K562 (cell line): ENCODE measurements around the gene TAF9B. TPM values are rescaled to one million over a fixed set of nuclear protein-coding genes. Genes with fewer than 3 reads are reported as not detected.
A peak's percentile ranks its signal among the peaks of the same experiment; 100 is the strongest.

Experiments
- FOXK2 ChIP-seq, 2 experiments: fragments of 450-650 bp; IDR thresholded peaks in 1 of 2; conservative IDR thresholded peaks in 1 of 2; 2 replicates each; pipeline ENCODE4 v1.6.1; 2016; ENCODE audit warnings: low read depth in 2 of 2, mild to moderate bottlenecking in 1 of 2
- GATAD2B ChIP-seq: fragments of 450-650 bp; IDR thresholded peaks from 2 replicates; pipeline ENCODE4 v1.6.1; 2017; ENCODE audit warnings: mild to moderate bottlenecking, borderline replicate concordance
- KDM4B ChIP-seq, 2 experiments: fragments of 450-650 bp in 1 of 2; sonication (generic) in 1 of 2; IDR thresholded peaks; 2 replicates each; pipeline ENCODE4 v1.6.1; 2016 to 2017; ENCODE audit warnings: borderline replicate concordance in 2 of 2, antibody characterized with exemption in 1 of 2, low read depth in 1 of 2, mild to moderate bottlenecking in 1 of 2
- MLLT1 ChIP-seq, 2 experiments: fragments of 450-650 bp; IDR thresholded peaks; 2 replicates each; pipeline ENCODE4 v1.6.1; 2016
- NFE2L1 ChIP-seq: fragments of 450-650 bp; IDR thresholded peaks from 2 replicates; pipeline ENCODE4 v1.6.1; 2016; ENCODE audit warnings: missing genetic modification characterization, low read depth, mild to moderate bottlenecking, missing compliant biosample characterization, moderate library complexity, borderline replicate concordance
- PKNOX1 ChIP-seq: fragments of 450-650 bp; IDR thresholded peaks from 2 replicates; pipeline ENCODE4 v1.6.1; 2016
- SREBF1 ChIP-seq: fragments of 150-350 bp; IDR thresholded peaks from 2 replicates; pipeline ENCODE4 v1.6.1; 2014; ENCODE audit warnings: antibody characterized with exemption, low read depth, low read length, borderline replicate concordance
- STAT5A ChIP-seq: IDR thresholded peaks from 2 replicates; pipeline ENCODE4 v1.6.1; 2012; ENCODE audit warnings: low read length, inconsistent platforms, borderline replicate concordance
- UBTF ChIP-seq, 2 experiments: IDR thresholded peaks; 2 replicates each; pipeline ENCODE4 v1.6.1; 2012; ENCODE audit warnings: improper control_type of control experiment in 2 of 2, low read depth in 2 of 2, low read length in 2 of 2, borderline replicate concordance in 1 of 2
- ZBTB12 ChIP-seq: fragments of 250-450 bp; sonication (Bioruptor Pico); IDR thresholded peaks from 2 replicates; pipeline ENCODE4 v1.4.0; 2020
- ZNF445 ChIP-seq: fragments of 250-450 bp; sonication (Bioruptor Pico); IDR thresholded peaks from 2 replicates; pipeline ENCODE4 v1.4.0; 2020; ENCODE audit warnings: low read depth, mild to moderate bottlenecking, moderate library complexity
- polyA plus RNA-seq, 8 experiments: library from polyadenylated mRNA; depleted of rRNA in 4 of 8; stranded (reverse) in 5 of 8; unstranded in 3 of 8; fragments of >200 nt; fragmentation: Nextera tagmentation in 2 of 8; fragmentation: Illumina TruSeq in 1 of 8; extraction: Ambion mirVana in 2 of 8; extraction: Trizol in 1 of 8; gene quantifications; 2 replicates each; pipeline versions ENCODE4 v1.2.1 to v1.2.3, GENCODE V29; 2011 to 2014; ENCODE audit warnings: inconsistent platforms in 1 of 8, missing spikeins in 1 of 8
- total RNA-seq, 7 experiments: library from RNA; depleted of rRNA in 6 of 7; stranded (reverse); fragments of >200 nt in 6 of 7; fragmentation: Illumina TruSeq in 2 of 7; extraction: Trizol in 2 of 7; gene quantifications; 2 replicates each; pipeline versions ENCODE4 v1.2.1 to v1.2.3, GENCODE V29; 2011 to 2021; ENCODE audit warnings: low replicate concordance in 1 of 7

Gene TAF9B
- total and polyA plus RNA-seq, 9 of the 15 experiments (the other 6 are each of a cell fraction or from before 2014, with no cell fraction given), result 10.9 to 42.1 (median 20.8) TPM

- TF ChIP-seq STAT5A (no peak), MLLT1 (IDR thresholded peaks at IDR 0.05) (peak in 1 of 2 experiments; percentile 21; a peak in 1 of 4 replicates), KDM4B (IDR thresholded peaks at IDR 0.05; ENCODE audit: borderline replicate concordance in 2 of 2, low read depth in 1 of 2) (peak in 1 of 2 experiments; percentile 60; a peak in 1 of 4 replicates), NFE2L1 (tag) (no peak), ZBTB12 (no peak), GATAD2B (no peak), UBTF (IDR thresholded peaks at IDR 0.05; ENCODE audit: borderline replicate concordance in 1 of 2, low read depth in 2 of 2, low read length in 2 of 2) (0 out of 4 replicates have a peak, but pooled peaks of 1 of the 2 experiments have one; percentile 38), PKNOX1 (peak; percentile 99), FOXK2 (conservative IDR thresholded peaks at IDR 0.05 in 1 of 2, IDR thresholded peaks at IDR 0.05 in 1 of 2; ENCODE audit: low read depth in 2 of 2) (peak in 1 of 2 experiments; percentile 19; a peak in 1 of 4 replicates), ZNF445 (CRISPR knock-in tag) (no peak), SREBF1 (no peak)
These were observed 35.6 kb downstream of the TAF9B start, which contains the start of gene PGK1 (continued) for GRCh38 chrX:78103623-78104446.
